Neural cell (in vitro differentiated cells): Measurements from ENCODE around the gene MAP3K5. TPM values are rescaled to one million over a fixed set of nuclear protein-coding genes. Genes with fewer than 3 reads are reported as not detected.

ENCODE experiments used
- H2AFZ ChIP-seq: fragments of 200-600, 300-800 bp; sonication (generic), shearing (Covaris generic); 2 replicates; pipeline ENCODE4 v1.6.0; 2014; ENCODE audit warnings: low read depth, mild to moderate bottlenecking, antibody characterized with exemption, low read length, moderate library complexity
- H3F3A ChIP-seq: fragments of 200-600 bp; shearing (Covaris generic); 2 replicates; pipeline ENCODE4 v1.6.1; 2016; ENCODE audit warnings: mild to moderate bottlenecking, moderate library complexity, mixed read lengths, antibody characterized with exemption, low read length; ENCODE audit not compliant: insufficient read depth, poor library complexity, severe bottlenecking
- H3K27ac ChIP-seq: fragments of 200-600, 300-800 bp; sonication (generic), shearing (Covaris generic); 2 replicates; pipeline ENCODE4 v1.5.1; 2014; ENCODE audit warnings: mild to moderate bottlenecking, low read length, moderate library complexity
- H3K27me3 ChIP-seq: fragments of 300-800, 200-600 bp; sonication (generic), shearing (Covaris generic); 2 replicates; pipeline ENCODE4 v1.6.0; 2014; ENCODE audit warnings: mild to moderate bottlenecking, low read depth, low read length, moderate library complexity; ENCODE audit not compliant: insufficient read depth
- H3K36me3 ChIP-seq: fragments of 300-800, 200-600 bp; sonication (generic), shearing (Covaris generic); 2 replicates; pipeline ENCODE4 v1.5.1; 2014; ENCODE audit warnings: mild to moderate bottlenecking, antibody characterized with exemption, low read length, moderate library complexity; ENCODE audit not compliant: insufficient read depth
- H3K4me2 ChIP-seq: fragments of 300-800, 200-600 bp; sonication (generic), shearing (Covaris generic); 2 replicates; pipeline ENCODE4 v1.6.0; 2014; ENCODE audit warnings: mild to moderate bottlenecking, low read length
- H3K4me3 ChIP-seq: fragments of 300-800, 200-600 bp; sonication (generic), shearing (Covaris generic); 2 replicates; pipeline ENCODE4 v1.5.1; 2014; ENCODE audit warnings: mild to moderate bottlenecking, low read length, moderate library complexity
- H3K79me2 ChIP-seq: fragments of 200-600 bp; shearing (Covaris generic); replicated peaks from 2 replicates; pipeline ENCODE4 v1.6.0; 2014; ENCODE audit warnings: mild to moderate bottlenecking, low read length, moderate library complexity; ENCODE audit not compliant: insufficient read depth
- H3K9ac ChIP-seq: fragments of 300-800, 200-600 bp; sonication (generic), shearing (Covaris generic); 2 replicates; pipeline ENCODE4 v1.6.1; 2016; ENCODE audit warnings: mild to moderate bottlenecking, low read length, mixed read lengths
- H3K9me2 ChIP-seq: fragments of 200-600 bp; shearing (Covaris generic); 2 replicates; pipeline ENCODE4 v1.6.1; 2016; ENCODE audit warnings: mild to moderate bottlenecking, low read length, mixed read lengths; ENCODE audit not compliant: insufficient read depth
- H3K9me3 ChIP-seq: fragments of 200-600, 300-800 bp; sonication (generic), shearing (Covaris generic); 2 replicates; pipeline ENCODE4 v1.6.1; 2016; ENCODE audit warnings: mild to moderate bottlenecking, mixed run types, low read length, moderate library complexity, mixed read lengths
- H4K20me1 ChIP-seq: fragments of 200-600 bp; shearing (Covaris generic); 2 replicates; pipeline ENCODE4 v1.6.1; 2016; ENCODE audit warnings: mild to moderate bottlenecking, mixed run types; ENCODE audit not compliant: insufficient read depth
- EP300 ChIP-seq: fragments of 450-650 bp; conservative IDR thresholded peaks from 2 replicates; pipeline ENCODE4 v1.6.1; 2014; ENCODE audit warnings: antibody characterized with exemption, mild to moderate bottlenecking, moderate library complexity; ENCODE audit not compliant: poor library complexity, severe bottlenecking
- EZH2 ChIP-seq: fragments of 200-600, 300-800 bp; shearing (Covaris generic), sonication (generic); IDR thresholded peaks from 2 replicates; pipeline ENCODE4 v1.6.1; 2014; ENCODE audit warnings: antibody characterized with exemption, low read length, borderline replicate concordance, mild to moderate bottlenecking; ENCODE audit not compliant: insufficient read depth, poor library complexity, severe bottlenecking
- MXI1 ChIP-seq: fragments of 450-650 bp; conservative IDR thresholded peaks from 2 replicates; pipeline ENCODE4 v1.6.1; 2014; ENCODE audit warnings: antibody characterized with exemption, mild to moderate bottlenecking; ENCODE audit not compliant: poor library complexity, severe bottlenecking
- POLR2AphosphoS5 ChIP-seq: IDR thresholded peaks from 2 replicates; pipeline ENCODE4 v1.6.1; 2012
- RAD21 ChIP-seq: fragments of 450-650 bp; conservative IDR thresholded peaks from 2 replicates; pipeline ENCODE4 v1.6.1; 2014; ENCODE audit warnings: antibody characterized with exemption, mild to moderate bottlenecking, moderate library complexity
- SMC3 ChIP-seq: fragments of 450-650 bp; conservative IDR thresholded peaks from 2 replicates; pipeline ENCODE4 v1.6.1; 2014; ENCODE audit warnings: antibody characterized with exemption, mild to moderate bottlenecking, moderate library complexity; ENCODE audit not compliant: poor library complexity
- TAF1 ChIP-seq: IDR thresholded peaks from 2 replicates; pipeline ENCODE4 v1.6.1; 2012; ENCODE audit warnings: low read depth
- polyA plus RNA-seq: library from polyadenylated mRNA; depleted of rRNA; stranded (reverse); fragments of >200 nt; gene quantifications from 2 replicates; pipeline ENCODE4 v1.2.3, GENCODE V29; 2014
- TF ChIP-seq, protein P1 (sequence below): fragments of 450-650 bp; IDR thresholded peaks from 2 replicates; pipeline ENCODE4 v1.5.1; 2014; ENCODE audit warnings: antibody characterized with exemption, mild to moderate bottlenecking, moderate library complexity; ENCODE audit not compliant: poor library complexity, severe bottlenecking
- TF ChIP-seq, protein P2 (sequence below): IDR thresholded peaks from 2 replicates; pipeline ENCODE4 v1.6.1; 2012; ENCODE audit warnings: borderline replicate concordance

Gene MAP3K5
- polyA plus RNA-seq, 1 donor from 2014 or later, result 2.0 TPM

DNA sequence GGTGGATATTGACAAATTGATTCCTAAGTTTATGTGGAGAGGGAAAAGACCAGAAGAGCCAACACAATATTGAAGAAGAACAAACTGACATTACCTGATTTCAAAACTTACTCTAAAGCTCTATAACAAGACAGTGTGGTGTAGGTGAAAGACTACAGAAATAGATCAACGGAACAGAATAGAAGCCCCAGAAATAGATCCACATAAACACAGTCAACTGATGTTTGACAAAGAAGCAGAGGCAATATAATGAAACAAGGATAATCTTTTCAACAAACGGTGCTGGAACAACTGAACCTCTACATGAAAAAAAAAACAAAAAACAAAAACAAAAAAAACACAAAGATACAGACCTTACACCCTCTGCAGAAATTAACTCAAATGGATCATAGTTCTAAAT lies 50.2 kb downstream of the MAP3K5 start:
- Histone ChIP-seq H2AFZ (no peak overlapping the region), H3K36me3 (no peaks in the 10 kb centered on the region), H4K20me1 (no peaks in the 10 kb centered on the region), H3K79me2 (no peaks in the 10 kb centered on the region), H3K27ac (no peak overlapping the region), H3K9ac (no peak overlapping the region), H3K27me3 (no peaks in the 10 kb centered on the region), H3K9me2 (no peaks in the 10 kb centered on the region), H3K4me3 (no peak overlapping the region), H3F3A (no peaks in the 10 kb centered on the region), H3K9me3 (no peaks in the 10 kb centered on the region), H3K4me2 (no peak overlapping the region)
- no peak for TF ChIP-seq MXI1
- TF ChIP-seq, protein P1, sequence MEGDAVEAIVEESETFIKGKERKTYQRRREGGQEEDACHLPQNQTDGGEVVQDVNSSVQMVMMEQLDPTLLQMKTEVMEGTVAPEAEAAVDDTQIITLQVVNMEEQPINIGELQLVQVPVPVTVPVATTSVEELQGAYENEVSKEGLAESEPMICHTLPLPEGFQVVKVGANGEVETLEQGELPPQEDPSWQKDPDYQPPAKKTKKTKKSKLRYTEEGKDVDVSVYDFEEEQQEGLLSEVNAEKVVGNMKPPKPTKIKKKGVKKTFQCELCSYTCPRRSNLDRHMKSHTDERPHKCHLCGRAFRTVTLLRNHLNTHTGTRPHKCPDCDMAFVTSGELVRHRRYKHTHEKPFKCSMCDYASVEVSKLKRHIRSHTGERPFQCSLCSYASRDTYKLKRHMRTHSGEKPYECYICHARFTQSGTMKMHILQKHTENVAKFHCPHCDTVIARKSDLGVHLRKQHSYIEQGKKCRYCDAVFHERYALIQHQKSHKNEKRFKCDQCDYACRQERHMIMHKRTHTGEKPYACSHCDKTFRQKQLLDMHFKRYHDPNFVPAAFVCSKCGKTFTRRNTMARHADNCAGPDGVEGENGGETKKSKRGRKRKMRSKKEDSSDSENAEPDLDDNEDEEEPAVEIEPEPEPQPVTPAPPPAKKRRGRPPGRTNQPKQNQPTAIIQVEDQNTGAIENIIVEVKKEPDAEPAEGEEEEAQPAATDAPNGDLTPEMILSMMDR, result no peak
- no peak for TF ChIP-seq RAD21
- no peak for TF ChIP-seq EZH2
- TF ChIP-seq, protein P2, sequence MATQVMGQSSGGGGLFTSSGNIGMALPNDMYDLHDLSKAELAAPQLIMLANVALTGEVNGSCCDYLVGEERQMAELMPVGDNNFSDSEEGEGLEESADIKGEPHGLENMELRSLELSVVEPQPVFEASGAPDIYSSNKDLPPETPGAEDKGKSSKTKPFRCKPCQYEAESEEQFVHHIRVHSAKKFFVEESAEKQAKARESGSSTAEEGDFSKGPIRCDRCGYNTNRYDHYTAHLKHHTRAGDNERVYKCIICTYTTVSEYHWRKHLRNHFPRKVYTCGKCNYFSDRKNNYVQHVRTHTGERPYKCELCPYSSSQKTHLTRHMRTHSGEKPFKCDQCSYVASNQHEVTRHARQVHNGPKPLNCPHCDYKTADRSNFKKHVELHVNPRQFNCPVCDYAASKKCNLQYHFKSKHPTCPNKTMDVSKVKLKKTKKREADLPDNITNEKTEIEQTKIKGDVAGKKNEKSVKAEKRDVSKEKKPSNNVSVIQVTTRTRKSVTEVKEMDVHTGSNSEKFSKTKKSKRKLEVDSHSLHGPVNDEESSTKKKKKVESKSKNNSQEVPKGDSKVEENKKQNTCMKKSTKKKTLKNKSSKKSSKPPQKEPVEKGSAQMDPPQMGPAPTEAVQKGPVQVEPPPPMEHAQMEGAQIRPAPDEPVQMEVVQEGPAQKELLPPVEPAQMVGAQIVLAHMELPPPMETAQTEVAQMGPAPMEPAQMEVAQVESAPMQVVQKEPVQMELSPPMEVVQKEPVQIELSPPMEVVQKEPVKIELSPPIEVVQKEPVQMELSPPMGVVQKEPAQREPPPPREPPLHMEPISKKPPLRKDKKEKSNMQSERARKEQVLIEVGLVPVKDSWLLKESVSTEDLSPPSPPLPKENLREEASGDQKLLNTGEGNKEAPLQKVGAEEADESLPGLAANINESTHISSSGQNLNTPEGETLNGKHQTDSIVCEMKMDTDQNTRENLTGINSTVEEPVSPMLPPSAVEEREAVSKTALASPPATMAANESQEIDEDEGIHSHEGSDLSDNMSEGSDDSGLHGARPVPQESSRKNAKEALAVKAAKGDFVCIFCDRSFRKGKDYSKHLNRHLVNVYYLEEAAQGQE, result no peak
- no peak for TF ChIP-seq POLR2AphosphoS5
- no peak for TF ChIP-seq EP300
- TF ChIP-seq TAF1, result no peak

DNA sequence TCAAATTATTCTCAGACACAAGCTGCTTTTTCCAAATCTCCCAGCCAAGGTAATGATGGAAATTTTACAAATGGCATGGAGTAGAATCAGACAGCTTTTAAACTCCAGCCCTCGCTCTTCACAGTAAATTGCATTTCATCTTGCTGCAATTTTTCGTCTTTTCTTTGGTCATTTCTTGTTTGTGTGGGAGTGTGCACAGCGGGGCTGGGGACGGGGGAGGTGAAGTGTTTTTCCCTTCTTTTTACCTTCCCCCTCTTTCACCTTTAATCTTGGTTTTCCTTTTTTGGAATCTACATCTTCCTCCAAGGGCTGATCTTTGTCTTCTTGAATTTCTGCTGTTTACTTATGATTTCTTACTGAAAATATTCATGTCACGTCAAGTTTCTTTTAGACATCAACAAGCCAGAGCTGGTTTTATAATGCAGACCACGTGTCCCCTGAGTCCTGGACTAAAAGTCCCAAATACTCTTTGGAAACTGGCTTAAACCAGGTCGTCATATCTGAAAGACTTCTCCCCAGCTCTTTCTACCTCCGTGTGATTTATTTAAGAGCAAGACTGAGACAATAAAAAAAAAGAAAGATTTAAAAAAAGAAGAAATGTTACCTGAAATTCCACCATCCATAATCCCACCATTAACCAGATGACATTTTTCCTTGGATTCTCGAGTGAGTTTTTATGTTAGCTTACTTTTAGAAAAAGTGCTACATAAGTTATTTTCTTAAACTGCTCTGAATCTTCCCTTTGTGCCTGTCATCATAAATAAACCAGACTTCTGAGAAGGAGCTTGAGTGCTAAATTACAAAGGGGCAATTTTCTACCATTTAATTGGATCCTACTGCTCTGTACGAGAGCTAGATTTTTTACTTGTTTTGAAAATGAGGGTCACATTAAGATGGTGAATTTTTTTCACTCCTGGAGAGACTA lies 52.0 kb downstream of the MAP3K5 start:
- no peaks in the 10 kb centered on the region for H3K36me3 ChIP-seq
- H3K9me2 ChIP-seq, result no peaks in the 10 kb centered on the region
- H4K20me1 ChIP-seq, result no peaks in the 10 kb centered on the region
- H3K27me3 ChIP-seq, result no peaks in the 10 kb centered on the region
- no peak overlapping the region for H3K9ac ChIP-seq
- TF ChIP-seq SMC3 (no peak), POLR2AphosphoS5 (no peak), MXI1 (no peak), TAF1 (no peak), RAD21 (no peak), EZH2 (no peak), EP300 (no peak)
- TF ChIP-seq, protein P2, result no peak
- TF ChIP-seq, protein P1, result no peak
- no peak overlapping the region for H3K4me3 ChIP-seq
- H3K4me2 ChIP-seq, result no peak overlapping the region
- no peaks in the 10 kb centered on the region for H3F3A ChIP-seq
- H3K27ac ChIP-seq, result no peak overlapping the region
- H3K79me2 ChIP-seq, result no peaks in the 10 kb centered on the region
- H2AFZ ChIP-seq, result no peak overlapping the region
- no peaks in the 10 kb centered on the region for H3K9me3 ChIP-seq
